KMS-11 (cell line): ENCODE measurements around the gene UNC119B.

ENCODE experiments used
- H2AFZ ChIP-seq: fragments of 200-600 bp; sonication (generic); 2 replicates; pipeline ENCODE4 v1.6.1; 2016; ENCODE audit warnings: antibody characterized with exemption, mixed run types, low read depth
- H3K27ac ChIP-seq: fragments of 200-600 bp; sonication (generic); 2 replicates; pipeline ENCODE4 v1.6.1; 2016; ENCODE audit warnings: mild to moderate bottlenecking, mixed run types
- H3K27me3 ChIP-seq: fragments of 200-600 bp; sonication (generic); 2 replicates; pipeline ENCODE4 v1.6.1; 2017; ENCODE audit warnings: mild to moderate bottlenecking, low read depth, mixed run types, moderate library complexity; ENCODE audit not compliant: insufficient read depth
- H3K36me3 ChIP-seq: fragments of 200-600 bp; sonication (generic); 2 replicates; pipeline ENCODE4 v1.6.1; 2017; ENCODE audit warnings: mild to moderate bottlenecking, mixed run types; ENCODE audit not compliant: insufficient read depth
- H3K4me1 ChIP-seq: fragments of 200-600 bp; sonication (generic); 2 replicates; pipeline ENCODE4 v1.6.1; 2016; ENCODE audit warnings: mild to moderate bottlenecking, low read depth, mixed run types; ENCODE audit not compliant: poor library complexity, severe bottlenecking
- H3K4me2 ChIP-seq: fragments of 200-600 bp; sonication (generic); 2 replicates; pipeline ENCODE4 v1.7.0; 2016; ENCODE audit warnings: mild to moderate bottlenecking, mixed run types
- H3K4me3 ChIP-seq: fragments of 200-600 bp; sonication (generic); IDR thresholded peaks from 2 replicates; pipeline ENCODE4 v1.6.1; 2017; ENCODE audit warnings: low read depth, low read length, mixed read lengths; ENCODE audit not compliant: insufficient read depth
- H3K79me2 ChIP-seq: fragments of 200-600 bp; sonication (generic); 2 replicates; pipeline ENCODE4 v1.6.1; 2016; ENCODE audit warnings: low read depth, mixed run types; ENCODE audit not compliant: insufficient read depth
- H3K9ac ChIP-seq: fragments of 200-600 bp; sonication (generic); 2 replicates; pipeline ENCODE4 v1.6.1; 2016; ENCODE audit warnings: mild to moderate bottlenecking, mixed run types
- H4K20me1 ChIP-seq: fragments of 200-600 bp; sonication (generic); 2 replicates; pipeline ENCODE4 v1.6.1; 2016; ENCODE audit warnings: mild to moderate bottlenecking, mixed run types; ENCODE audit not compliant: insufficient read depth
- TF ChIP-seq, protein P1 (sequence below): fragments of 200-600 bp; sonication (generic); conservative IDR thresholded peaks from 2 replicates; pipeline ENCODE4 v1.6.1; 2017; ENCODE audit warnings: low read depth, mild to moderate bottlenecking, antibody characterized with exemption, low read length, moderate library complexity, mixed read lengths

The UNC119B gene

DNA sequence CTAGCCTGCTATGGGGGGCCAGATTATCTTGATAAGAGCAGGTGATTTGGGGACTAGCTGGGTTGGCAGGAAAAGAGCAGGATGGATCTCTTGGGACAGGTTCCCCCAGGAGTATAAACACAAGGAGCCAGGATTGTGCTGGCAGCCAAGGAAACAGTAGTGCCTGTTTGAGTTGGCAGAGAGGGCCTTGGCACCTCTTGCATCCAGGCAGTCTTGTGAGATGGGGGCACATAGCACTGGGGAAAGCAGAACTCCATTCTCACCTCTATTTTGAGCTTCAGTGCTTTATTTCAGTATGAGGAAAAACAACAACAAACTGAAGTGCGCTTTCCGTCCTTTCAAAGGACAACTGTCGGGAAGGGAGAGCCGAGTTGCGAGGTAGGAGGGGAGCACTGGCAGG is 9.4 kb upstream of the UNC119B start:
- Histone ChIP-seq H3K79me2 (no peaks in the 10 kb centered on the region), H3K4me3 (no peak overlapping the region), H3K4me1 (no peaks in the 10 kb centered on the region), H3K27me3 (no peaks in the 10 kb centered on the region), H3K27ac (no peak overlapping the region), H3K9ac (no peak overlapping the region), H4K20me1 (no peaks in the 10 kb centered on the region), H2AFZ (no peak overlapping the region), H3K4me2 (no peak overlapping the region), H3K36me3 (no peaks in the 10 kb centered on the region)
- TF ChIP-seq, protein P1, sequence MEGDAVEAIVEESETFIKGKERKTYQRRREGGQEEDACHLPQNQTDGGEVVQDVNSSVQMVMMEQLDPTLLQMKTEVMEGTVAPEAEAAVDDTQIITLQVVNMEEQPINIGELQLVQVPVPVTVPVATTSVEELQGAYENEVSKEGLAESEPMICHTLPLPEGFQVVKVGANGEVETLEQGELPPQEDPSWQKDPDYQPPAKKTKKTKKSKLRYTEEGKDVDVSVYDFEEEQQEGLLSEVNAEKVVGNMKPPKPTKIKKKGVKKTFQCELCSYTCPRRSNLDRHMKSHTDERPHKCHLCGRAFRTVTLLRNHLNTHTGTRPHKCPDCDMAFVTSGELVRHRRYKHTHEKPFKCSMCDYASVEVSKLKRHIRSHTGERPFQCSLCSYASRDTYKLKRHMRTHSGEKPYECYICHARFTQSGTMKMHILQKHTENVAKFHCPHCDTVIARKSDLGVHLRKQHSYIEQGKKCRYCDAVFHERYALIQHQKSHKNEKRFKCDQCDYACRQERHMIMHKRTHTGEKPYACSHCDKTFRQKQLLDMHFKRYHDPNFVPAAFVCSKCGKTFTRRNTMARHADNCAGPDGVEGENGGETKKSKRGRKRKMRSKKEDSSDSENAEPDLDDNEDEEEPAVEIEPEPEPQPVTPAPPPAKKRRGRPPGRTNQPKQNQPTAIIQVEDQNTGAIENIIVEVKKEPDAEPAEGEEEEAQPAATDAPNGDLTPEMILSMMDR: no peak

DNA sequence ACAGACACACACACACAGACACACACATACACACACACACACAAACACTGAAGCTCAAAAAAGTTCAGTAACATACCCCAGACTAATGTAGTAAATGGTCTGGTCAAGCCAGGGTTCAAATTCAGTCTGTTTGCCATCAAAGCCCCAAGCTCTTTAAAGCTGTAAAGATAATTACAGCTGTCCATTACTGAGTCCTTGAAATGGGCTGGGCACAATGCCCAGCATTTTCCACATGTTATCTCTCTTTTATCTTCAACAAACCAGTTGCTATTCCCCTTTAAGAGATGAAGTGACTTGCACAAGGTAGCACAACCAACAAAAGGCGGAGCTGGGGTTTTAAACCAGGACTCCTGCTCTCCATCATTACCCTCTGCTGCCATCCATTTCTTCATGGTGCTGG is 7.6 kb upstream of the UNC119B start:
- H2AFZ ChIP-seq: no peak overlapping the region
- no peak overlapping the region for H3K27ac ChIP-seq
- no peaks in the 10 kb centered on the region for H3K27me3 ChIP-seq
- no peak overlapping the region for H3K9ac ChIP-seq
- H3K4me2 ChIP-seq: no peak overlapping the region
- TF ChIP-seq, protein P1: no peak
- H3K4me1 ChIP-seq: no peaks in the 10 kb centered on the region
- H3K36me3 ChIP-seq: no peaks in the 10 kb centered on the region
- H3K79me2 ChIP-seq: no peaks in the 10 kb centered on the region
- no peak overlapping the region for H3K4me3 ChIP-seq
- H4K20me1 ChIP-seq: no peaks in the 10 kb centered on the region

DNA sequence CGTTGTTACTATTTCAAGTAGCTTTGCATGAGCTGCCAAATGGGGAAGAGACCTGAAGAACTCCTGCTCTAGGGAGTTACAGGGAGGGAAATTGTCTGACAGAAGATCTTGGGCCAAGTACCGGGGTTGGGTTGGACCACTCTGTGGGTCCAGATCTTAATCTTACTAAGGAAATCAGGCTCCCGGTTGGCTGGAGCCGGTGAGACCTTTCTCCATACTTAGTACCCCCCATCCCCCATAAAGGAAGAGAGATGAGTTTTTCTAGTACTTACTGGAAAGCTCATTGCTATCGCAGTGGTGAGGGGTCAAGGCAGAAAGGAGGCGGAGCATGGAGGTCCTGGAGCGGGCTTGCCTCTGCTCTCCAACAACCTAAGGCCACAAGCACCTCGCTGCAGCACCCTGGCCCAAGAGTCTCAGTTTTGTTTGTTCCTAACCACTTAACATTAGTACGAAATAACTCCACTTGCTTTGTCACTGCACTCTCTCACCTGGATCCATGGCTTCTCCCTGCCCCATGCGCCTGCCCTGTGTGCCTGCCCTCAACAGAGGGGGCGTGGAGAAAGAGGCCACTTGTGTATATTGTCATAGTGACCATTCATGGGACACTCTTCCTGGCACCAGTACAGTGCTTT is 6.8 kb upstream of the UNC119B start:
- H3K4me3 ChIP-seq: no peak overlapping the region
- no peaks in the 10 kb centered on the region for H3K4me1 ChIP-seq
- no peaks in the 10 kb centered on the region for H3K27me3 ChIP-seq
- TF ChIP-seq, protein P1: no peak
- no peaks in the 10 kb centered on the region for H3K36me3 ChIP-seq
- H3K9ac ChIP-seq: no peak overlapping the region
- no peak overlapping the region for H3K27ac ChIP-seq
- H3K4me2 ChIP-seq: no peak overlapping the region
- H4K20me1 ChIP-seq: no peaks in the 10 kb centered on the region
- H2AFZ ChIP-seq: no peak overlapping the region
- H3K79me2 ChIP-seq: no peaks in the 10 kb centered on the region

DNA sequence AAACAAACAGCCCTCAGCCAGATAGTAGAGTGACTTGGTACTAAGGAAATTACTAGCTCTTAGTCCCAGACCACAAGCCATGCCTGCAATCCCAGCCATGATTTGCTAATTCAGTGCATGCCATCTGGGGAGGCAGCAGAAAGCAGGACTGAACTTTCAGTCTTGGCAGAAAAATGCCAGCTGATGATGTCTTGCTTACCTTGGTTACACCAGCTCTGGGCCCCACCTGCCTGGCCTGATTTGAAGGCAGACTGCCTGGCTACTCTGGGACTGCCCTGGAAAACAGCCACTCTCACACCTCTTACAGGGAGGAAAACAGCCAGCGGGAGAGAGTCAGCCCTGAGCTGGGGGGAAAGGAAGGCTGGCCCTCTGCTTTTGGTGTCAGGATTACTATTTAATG is 4.6 kb upstream of the UNC119B start:
- no peak overlapping the region for H3K4me2 ChIP-seq
- H3K4me1 ChIP-seq: peaks cover 5% of the 10 kb centered on the region

More for the DNA sequence above, 4.6 kb upstream of the UNC119B start:
- H3K4me3 ChIP-seq: no peak overlapping the region
- H4K20me1 ChIP-seq: no peaks in the 10 kb centered on the region
- TF ChIP-seq, protein P1: no peak
- no peaks in the 10 kb centered on the region for H3K79me2 ChIP-seq
- H3K9ac ChIP-seq: no peak overlapping the region
- no peaks in the 10 kb centered on the region for H3K27me3 ChIP-seq
- H3K36me3 ChIP-seq: no peaks in the 10 kb centered on the region
- H3K27ac ChIP-seq: no peak overlapping the region
- no peak overlapping the region for H2AFZ ChIP-seq
